Muscle of leg (tissue), 11 donors: ENCODE data around the gene VAV2. TPM values are rescaled to one million over a fixed set of nuclear protein-coding genes. Genes with fewer than 3 reads are reported as not detected.
A peak's percentile ranks its signal among the peaks of the same experiment; 100 is the strongest.

Experiments
- DNase-seq: peaks from one replicate; pipeline ENCODE4 v3.0.0; 2013
- H3K27ac ChIP-seq: one replicate; pipeline ENCODE4 v1.5.1; 2013; ENCODE audit warnings: mild to moderate bottlenecking, low read length, control low read depth
- H3K27me3 ChIP-seq: one replicate; pipeline ENCODE4 v1.6.1; 2013; ENCODE audit warnings: low read length; ENCODE audit not compliant: control insufficient read depth, insufficient read depth
- H3K36me3 ChIP-seq: one replicate; pipeline ENCODE4 v1.6.1; 2013; ENCODE audit warnings: low read length; ENCODE audit not compliant: control insufficient read depth, insufficient read depth
- H3K4me1 ChIP-seq: one replicate; pipeline ENCODE4 v1.6.1; 2013; ENCODE audit warnings: low read length; ENCODE audit not compliant: control insufficient read depth, insufficient read depth
- H3K4me3 ChIP-seq: one replicate; pipeline ENCODE4 v1.5.1; 2013; ENCODE audit warnings: low read length, control low read depth
- H3K9me3 ChIP-seq: replicated peaks from 2 replicates; pipeline ENCODE4 v1.6.1; 2013; ENCODE audit warnings: low read depth, low read length; ENCODE audit not compliant: control insufficient read depth
- whole genome bisulfite sequencing: methylation state at CpG from one replicate; pipeline ENCODE4 v1.1.5; 2013; ENCODE audit warnings: missing lambda C conversion rate; ENCODE audit not compliant: insufficient coverage; 5-methylcytosine and 5-hydroxymethylcytosine counted together
- polyA plus RNA-seq, 8 donors: library from polyadenylated mRNA; unstranded; fragments of 120-200 nt; gene quantifications; one replicate each; pipeline versions ENCODE4 v1.2.1 to v1.2.3, GENCODE V29; 2013; ENCODE audit warnings: inconsistent platforms in 1 of 8, low replicate concordance in 1 of 8; ENCODE audit not compliant: insufficient read length in 8 of 8, insufficient read depth in 1 of 8
- total RNA-seq: library from RNA; stranded (reverse); fragments of 120-200 nt; gene quantifications from one replicate; pipeline ENCODE4 v1.2.4, GENCODE V29; 2013

VAV2 gene
- total and polyA plus RNA-seq, 9 donors: 7.4 to 19.1 (median 16.0) TPM

GRCh38 chr9:133773889-133774655, 218.1 kb downstream of the VAV2 start:
- Histone ChIP-seq H3K27ac (no peak overlapping the region), H3K4me3 (no peak overlapping the region), H3K9me3 (peaks cover 9% of the 10 kb centered on the region), H3K4me1 (no peaks in the 10 kb centered on the region), H3K27me3 (no peaks in the 10 kb centered on the region), H3K36me3 (peaks cover 58% of the 10 kb centered on the region)
- 86% methylated on average over 7 of the region's 9 CpGs for WGBS
- peak; percentile 75 for DNase-seq

- Histone ChIP-seq H3K27ac (no peak overlapping the region), H3K4me3 (no peak overlapping the region), H3K36me3 (peaks cover 71% of the 10 kb centered on the region), H3K4me1 (no peaks in the 10 kb centered on the region), H3K9me3 (peaks cover 16% of the 10 kb centered on the region), H3K27me3 (no peaks in the 10 kb centered on the region)
- DNase-seq: no peak
- 100% methylated on average over 4 of the region's 7 CpGs for WGBS
Observed at GRCh38 chr9:133772581-133772980, 219.5 kb downstream of the VAV2 start.

GRCh38 chr9:133771486-133772482, 220.3 kb downstream of the VAV2 start:
- peaks cover 22% of the 10 kb centered on the region for H3K9me3 ChIP-seq
- H3K4me1 ChIP-seq: no peaks in the 10 kb centered on the region
- H3K27ac ChIP-seq: no peak overlapping the region
- no peaks in the 10 kb centered on the region for H3K27me3 ChIP-seq
- H3K4me3 ChIP-seq: no peak overlapping the region
- H3K36me3 ChIP-seq: peaks cover 69% of the 10 kb centered on the region
- 84% methylated on average over 23 of the region's 26 CpGs for WGBS
- DNase-seq: no peak

- WGBS: 88% methylated on average over 13 of the region's 16 CpGs
- Histone ChIP-seq H3K27ac (no peak overlapping the region), H3K36me3 (peaks cover 53% of the 10 kb centered on the region), H3K9me3 (peaks cover 22% of the 10 kb centered on the region), H3K27me3 (no peaks in the 10 kb centered on the region), H3K4me1 (no peaks in the 10 kb centered on the region), H3K4me3 (no peak overlapping the region)
- no peak for DNase-seq
Observed at GRCh38 chr9:133770076-133770777, 221.9 kb downstream of the VAV2 start.

- H3K4me3 ChIP-seq: no peak overlapping the region
- DNase-seq: no peak
- no peak overlapping the region for H3K27ac ChIP-seq
- peaks cover 20% of the 10 kb centered on the region for H3K9me3 ChIP-seq
- 85% methylated on average over 16 of the region's 17 CpGs for WGBS
- H3K4me1 ChIP-seq: no peaks in the 10 kb centered on the region
- peaks cover 47% of the 10 kb centered on the region for H3K36me3 ChIP-seq
- H3K27me3 ChIP-seq: no peaks in the 10 kb centered on the region
Observed at GRCh38 chr9:133769511-133770075, 222.5 kb downstream of the VAV2 start.

- H3K36me3 ChIP-seq: peaks cover 43% of the 10 kb centered on the region
Observed at GRCh38 chr9:133768859-133769510, 223.1 kb downstream of the VAV2 start.

GRCh38 chr9:133768371-133768858, 223.7 kb downstream of the VAV2 start:
- Histone ChIP-seq H3K4me1 (no peaks in the 10 kb centered on the region), H3K9me3 (peaks cover 12% of the 10 kb centered on the region), H3K36me3 (peaks cover 45% of the 10 kb centered on the region), H3K27ac (no peak overlapping the region), H3K4me3 (no peak overlapping the region), H3K27me3 (no peaks in the 10 kb centered on the region)
- WGBS: 95% methylated on average over 15 of the region's 17 CpGs
- DNase-seq: no peak

More at GRCh38 chr9:133768859-133769510, 223.1 kb downstream of the VAV2 start:
- Histone ChIP-seq H3K4me1 (no peaks in the 10 kb centered on the region), H3K4me3 (no peak overlapping the region), H3K27ac (no peak overlapping the region), H3K27me3 (no peaks in the 10 kb centered on the region), H3K9me3 (peaks cover 14% of the 10 kb centered on the region)
- WGBS: 95% methylated on average over 7 of the region's 15 CpGs
- DNase-seq: no peak

- peaks cover 12% of the 10 kb centered on the region for H3K9me3 ChIP-seq
- no peak for DNase-seq
- H3K4me3 ChIP-seq: no peak overlapping the region
- H3K27me3 ChIP-seq: no peaks in the 10 kb centered on the region
- WGBS: 90% methylated on average over 1 of the region's 1 CpG
- H3K4me1 ChIP-seq: no peaks in the 10 kb centered on the region
- no peak overlapping the region for H3K27ac ChIP-seq
- H3K36me3 ChIP-seq: peaks cover 53% of the 10 kb centered on the region
Observed at GRCh38 chr9:133767625-133768024, 224.5 kb downstream of the VAV2 start.

- no peak for DNase-seq
- peaks cover 12% of the 10 kb centered on the region for H3K9me3 ChIP-seq
- H3K4me1 ChIP-seq: no peaks in the 10 kb centered on the region
- WGBS: no CpG with 5 or more reads among the region's 1 CpG
- H3K4me3 ChIP-seq: no peak overlapping the region
- H3K36me3 ChIP-seq: peaks cover 51% of the 10 kb centered on the region
- H3K27ac ChIP-seq: no peak overlapping the region
- no peaks in the 10 kb centered on the region for H3K27me3 ChIP-seq
Observed at GRCh38 chr9:133767008-133767407, 225.1 kb downstream of the VAV2 start.
